Stimulated activated CD4-positive, alpha-beta T cell treated with anti-CD3 and anti-CD28 coated beads, Interleukin-4, amount 100 ng/mL, for 48 hours (primary cell): ENCODE measurements around the gene ERI3.

Experiments
- DNase-seq, 2 donors: peaks; one replicate each; pipeline ENCODE4 v3.0.0-alpha.2; 2020; ENCODE audit warnings: low read depth in 2 of 2

ERI3 gene

DNA sequence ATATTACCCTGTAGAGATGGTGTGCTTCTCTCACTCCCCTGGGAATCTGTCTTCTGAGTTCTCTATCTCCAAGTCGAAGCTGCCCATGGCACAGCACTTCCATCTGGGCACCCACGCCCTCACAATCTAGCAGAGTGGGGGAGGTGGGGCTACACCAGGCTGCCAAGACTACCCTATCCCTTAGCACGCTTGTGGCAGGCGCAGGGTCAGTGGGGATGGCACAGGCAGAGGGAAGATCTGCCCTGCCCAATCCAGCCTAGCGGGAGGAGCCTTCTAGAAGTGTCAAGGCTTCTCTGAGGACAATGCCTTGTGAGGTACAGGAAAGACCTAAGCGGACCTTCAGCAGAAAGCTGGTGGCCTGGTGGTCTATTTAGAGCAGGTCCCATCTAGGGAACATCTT is 92.6 kb downstream of the ERI3 start:
- no peak for DNase-seq

DNA sequence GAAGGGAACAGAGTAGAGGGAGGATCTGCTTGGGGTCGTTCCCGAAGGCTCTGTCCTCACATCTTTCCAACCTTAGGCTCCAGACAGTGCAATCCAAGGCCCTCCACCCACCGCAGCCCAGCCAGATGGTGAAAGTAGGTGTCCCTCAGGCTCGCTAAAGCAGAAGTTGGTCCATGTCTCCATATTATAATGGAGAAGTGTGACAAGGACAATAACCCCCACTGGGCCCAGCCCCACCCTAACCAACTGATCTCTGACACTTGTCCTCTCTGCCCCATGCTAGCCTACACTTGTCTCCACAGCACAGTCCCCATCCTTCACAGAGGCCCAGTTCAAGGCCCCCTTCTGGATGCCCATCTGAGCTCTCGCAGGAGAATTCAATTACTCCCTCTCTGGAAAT is 93.1 kb downstream of the ERI3 start:
- no peak for DNase-seq

DNA sequence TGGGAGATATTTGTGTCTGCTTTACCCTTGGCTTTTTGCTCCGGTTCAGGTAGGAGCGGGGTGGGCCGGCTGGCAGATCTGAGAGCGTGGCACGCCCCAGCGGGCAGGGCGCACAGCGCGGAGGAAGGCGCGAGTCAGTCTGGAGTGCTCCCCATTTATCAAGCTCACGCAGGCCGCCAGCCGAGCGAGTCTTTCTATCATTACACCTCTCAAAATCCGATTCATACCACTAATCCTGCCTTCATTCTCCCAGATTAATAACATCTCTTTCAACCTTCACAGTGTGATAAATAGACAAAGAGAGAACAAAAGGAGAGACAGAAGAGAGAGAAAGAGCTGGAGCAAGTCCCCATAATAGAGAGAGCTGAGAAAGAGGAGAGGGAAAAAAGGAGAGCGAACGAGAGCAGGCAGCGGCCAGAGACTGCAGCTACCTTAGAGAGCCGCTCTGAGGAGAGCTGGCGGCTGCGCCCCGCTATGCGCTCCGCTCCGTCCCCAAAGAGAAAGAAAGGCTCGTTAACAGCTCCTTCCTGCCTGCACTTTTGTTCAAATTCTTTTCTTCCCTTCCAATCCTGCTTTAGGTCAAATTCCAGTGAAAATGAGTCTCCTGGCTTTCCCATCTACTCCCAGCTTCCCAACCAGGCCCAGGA is 93.8 kb downstream of the ERI3 start:
- no peak for DNase-seq

DNA sequence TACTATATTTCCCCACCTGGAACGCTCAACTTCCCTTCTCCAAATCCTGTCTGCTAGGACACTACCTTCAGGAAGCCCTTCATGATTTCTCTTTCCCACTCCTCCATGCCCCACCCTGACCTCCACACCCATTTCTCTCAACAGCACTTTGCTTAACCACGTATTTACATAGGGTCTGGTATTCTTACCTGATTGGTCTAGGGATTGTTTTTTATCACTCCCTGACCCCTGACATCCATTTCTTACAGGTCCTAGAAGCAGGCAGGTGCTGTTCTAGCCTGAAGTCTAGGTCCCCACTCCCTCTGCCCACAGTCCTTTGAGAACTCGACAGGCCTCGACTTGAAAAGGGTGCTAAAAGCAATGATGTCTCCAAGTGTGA is 94.3 kb downstream of the ERI3 start:
- DNase-seq = no peak

- DNase-seq = no peak
These were observed 96.0 kb downstream of the ERI3 start for GRCh38 chr1:44259090-44259489.

- DNase-seq = no peak
These were observed 98.1 kb downstream of the ERI3 start for GRCh38 chr1:44256762-44257554.

DNA sequence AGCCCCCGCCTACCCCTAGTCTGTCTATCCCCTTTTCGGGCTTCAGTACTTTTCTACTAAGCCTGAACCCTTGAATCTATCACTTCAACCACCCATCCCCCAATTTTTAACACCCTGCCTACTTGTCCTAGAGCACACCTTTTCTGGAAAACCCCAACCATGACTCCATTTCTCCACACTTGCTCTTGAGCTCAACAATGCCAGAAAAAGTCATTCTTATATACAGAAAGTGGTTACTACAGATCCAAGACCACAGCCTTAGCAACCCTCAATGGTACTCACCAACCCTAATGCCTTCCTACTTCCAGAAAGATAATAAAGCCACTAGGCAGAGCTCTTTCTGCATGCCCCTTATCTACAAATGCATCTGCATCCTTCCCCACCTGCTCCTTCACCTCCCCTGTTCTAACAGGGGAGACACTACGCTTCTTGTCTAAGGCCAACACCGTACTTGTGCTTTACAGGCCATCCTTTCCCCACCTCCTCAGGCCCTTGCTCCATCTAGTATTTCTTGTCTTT is 100.6 kb downstream of the ERI3 start:
- DNase-seq = no peak

DNA sequence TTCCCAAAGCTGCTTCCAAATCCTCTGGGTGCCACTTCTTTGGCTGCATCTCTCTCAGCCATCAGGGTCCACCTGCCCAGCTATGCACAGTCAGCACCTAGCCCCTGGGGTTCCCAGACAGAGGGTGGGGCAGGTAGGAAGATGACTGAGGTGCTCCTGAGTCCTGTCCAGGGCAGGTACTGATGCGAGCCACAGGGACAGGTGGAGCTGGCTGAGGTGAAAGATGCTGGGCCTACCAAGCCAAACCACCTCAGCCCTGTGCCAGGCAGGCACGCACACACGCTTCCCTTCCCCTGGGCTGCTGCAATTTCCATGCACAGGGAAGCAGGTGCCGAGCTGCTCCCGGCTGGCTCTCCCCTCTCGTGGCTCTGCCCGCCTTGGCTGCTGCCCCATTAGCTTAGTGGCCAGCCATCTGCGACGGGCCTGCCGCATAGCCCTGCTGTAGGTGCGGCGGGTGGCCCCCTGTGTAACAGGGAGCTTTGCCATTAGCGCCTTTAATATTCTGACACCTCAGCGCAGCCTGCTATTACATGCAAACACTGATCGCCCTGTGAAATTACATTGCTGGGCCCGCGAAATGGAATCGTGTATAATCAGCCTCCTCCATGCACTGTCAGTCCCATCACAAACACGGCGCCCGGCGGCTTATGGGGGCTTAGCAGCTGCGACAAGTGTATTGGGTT is 102.9 kb downstream of the ERI3 start:
- DNase-seq = no peak

DNA sequence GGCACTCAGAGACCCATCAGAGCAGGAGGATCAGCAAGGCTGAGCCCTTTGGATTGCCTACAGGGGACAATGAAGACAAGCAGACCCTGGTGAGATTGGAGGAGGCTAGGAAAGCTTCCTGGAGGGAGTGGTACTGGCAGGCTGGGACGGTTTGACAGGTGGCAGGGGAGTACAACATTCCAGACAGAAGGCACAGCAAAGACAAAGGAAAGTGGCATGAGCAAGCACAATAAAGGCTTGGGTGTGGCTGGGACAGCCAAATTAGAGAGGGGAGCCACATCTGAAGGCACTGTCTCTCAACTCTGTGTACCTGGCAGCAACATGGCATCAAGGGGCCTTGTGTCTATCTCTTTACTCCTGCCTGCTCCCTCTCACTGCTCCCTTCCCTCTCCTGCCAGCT is 103.6 kb downstream of the ERI3 start:
- DNase-seq = no peak

- no peak for DNase-seq
These were observed 104.8 kb downstream of the ERI3 start for GRCh38 chr1:44250068-44250781.

- no peak for DNase-seq
These were observed 105.5 kb downstream of the ERI3 start for GRCh38 chr1:44249543-44249942.

DNA sequence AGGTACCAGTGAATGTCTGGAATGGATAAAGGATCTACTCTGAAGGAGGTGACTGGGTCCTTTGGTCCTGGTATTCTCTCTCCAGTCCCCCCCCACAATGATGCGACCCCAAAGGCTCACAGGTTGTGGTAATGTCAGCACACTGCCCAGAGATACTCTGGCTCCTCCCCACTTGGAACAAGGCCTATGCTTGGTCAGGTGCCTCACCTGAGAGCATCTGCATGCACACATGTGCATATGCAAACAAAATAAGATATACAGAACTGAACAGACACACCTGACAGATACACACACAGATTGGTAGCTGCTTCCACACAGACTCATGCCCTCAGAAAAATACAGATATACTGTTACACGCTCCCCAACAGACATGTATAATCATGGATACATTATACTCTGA is 108.3 kb downstream of the ERI3 start:
- DNase-seq = no peak

DNA sequence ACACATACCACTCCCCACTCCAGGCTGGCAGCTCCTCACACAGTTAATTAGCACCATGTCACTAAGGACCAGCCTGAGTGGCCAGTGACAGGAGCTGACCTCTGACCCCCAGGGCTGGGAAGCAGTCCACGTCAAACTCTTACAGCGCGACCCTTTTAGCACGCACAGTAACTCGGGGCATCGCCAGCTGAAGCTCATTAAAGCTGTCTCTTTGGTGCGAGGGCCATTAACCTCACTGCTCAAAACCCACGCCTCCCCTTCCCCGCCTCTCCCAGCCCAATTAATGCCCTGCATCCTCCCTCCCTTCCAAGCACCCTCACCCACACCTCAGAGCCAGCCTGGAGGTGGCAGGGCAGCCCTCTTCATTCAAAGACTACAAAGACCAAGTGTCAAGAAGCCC is 110.1 kb downstream of the ERI3 start:
- DNase-seq = no peak

GRCh38 chr1:44243782-44244495 is 111.1 kb downstream of the ERI3 start:
- no peak for DNase-seq

DNA sequence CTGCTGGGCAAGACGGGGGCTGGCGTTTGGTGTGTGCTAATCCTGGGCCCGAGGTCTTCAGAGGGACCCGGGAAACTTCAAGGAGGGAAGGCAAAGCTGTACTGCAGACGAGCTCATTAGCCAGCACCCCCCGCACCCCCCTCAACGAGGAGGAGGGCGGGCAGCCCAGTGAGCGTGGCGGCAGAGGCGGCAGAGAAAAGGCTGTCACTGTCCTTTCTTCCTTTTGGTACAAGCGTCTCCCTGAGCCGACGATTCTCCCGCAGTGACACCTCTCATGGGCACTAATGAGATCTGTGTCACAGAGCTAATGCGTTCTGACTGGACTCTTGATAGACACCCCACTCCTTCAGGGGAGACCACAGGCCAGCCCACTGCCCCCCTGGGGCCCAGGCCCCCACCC is 112.3 kb downstream of the ERI3 start:
- DNase-seq = no peak

- no peak for DNase-seq
These were observed 114.0 kb downstream of the ERI3 start for GRCh38 chr1:44240802-44241671.

DNA sequence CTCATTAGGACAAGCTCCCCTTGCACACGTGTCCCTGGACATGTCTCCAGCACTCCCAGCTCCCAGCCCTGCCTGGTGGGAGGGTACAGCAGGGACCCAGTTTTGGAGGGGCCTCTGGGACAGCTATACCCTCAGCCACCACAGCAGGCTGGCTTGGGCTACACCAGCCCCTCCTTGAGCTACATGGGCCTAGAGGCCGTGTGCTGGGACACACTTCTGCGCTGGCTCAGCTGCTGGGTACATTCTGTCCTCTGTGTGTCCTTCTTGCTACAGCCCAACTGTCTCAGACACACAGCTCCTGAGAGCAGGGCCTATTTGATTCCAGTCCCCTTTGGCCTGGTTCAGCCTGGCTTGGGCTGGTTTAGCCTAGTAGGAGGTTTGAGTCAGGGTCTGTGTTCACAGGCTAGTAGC is 115.1 kb downstream of the ERI3 start:
- DNase-seq = no peak

DNA sequence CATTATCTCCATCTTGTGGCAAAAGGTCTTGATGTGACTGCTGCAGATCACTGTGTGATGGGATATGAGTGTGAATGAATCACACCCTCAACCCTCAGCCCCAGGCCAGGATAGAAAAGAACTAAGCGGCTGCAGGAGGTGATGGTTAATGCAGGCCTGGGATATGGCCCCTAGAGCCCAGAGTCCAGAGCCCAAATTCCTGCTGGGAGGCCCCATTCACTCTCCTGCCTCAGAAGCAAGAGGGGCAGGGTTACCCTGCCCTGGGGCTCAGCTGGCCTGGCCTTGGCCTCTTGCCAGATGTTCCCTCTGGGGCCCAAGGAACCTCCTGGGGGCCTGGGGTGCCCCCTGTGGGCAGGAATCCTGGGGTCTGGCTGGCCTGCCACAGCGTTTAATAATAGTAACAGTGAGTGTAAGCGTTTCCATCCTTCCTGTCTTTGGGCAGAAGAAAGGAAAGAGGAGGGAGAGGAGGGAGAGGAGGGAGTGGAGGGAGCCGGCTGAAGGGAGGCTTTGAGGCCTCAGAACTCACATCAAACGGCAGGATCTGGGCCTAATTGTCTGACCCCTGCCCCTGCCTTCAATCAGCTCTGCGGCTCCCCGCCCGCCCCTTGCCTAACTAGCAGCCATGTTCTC is 115.6 kb downstream of the ERI3 start:
- DNase-seq = no peak

- no peak for DNase-seq
These were observed 116.4 kb downstream of the ERI3 start for GRCh38 chr1:44238660-44239059.
